H1 (cell line): ENCODE data around the gene SLC25A51.

Source experiments
- CHD1 ChIP-seq: IDR thresholded peaks from 2 replicates; pipeline ENCODE4 v1.6.1; 2012; ENCODE audit warnings: low read depth, low read length, improper control_type of control experiment
- EZH2 ChIP-seq: fragments of 200-600 bp; sonication (generic); IDR thresholded peaks from 2 replicates; pipeline ENCODE4 v1.7.1; 2012; ENCODE audit warnings: low read depth, mild to moderate bottlenecking, moderate library complexity, low read length, inconsistent platforms; ENCODE audit not compliant: severe bottlenecking
- GABPA ChIP-seq: IDR thresholded peaks from 2 replicates; pipeline ENCODE4 v1.6.1; 2011; ENCODE audit warnings: mild to moderate bottlenecking, low read length, moderate library complexity, borderline replicate concordance; ENCODE audit not compliant: insufficient read depth
- HDAC6 ChIP-seq: IDR thresholded peaks from one replicate; pipeline ENCODE4 v1.7.1; 2012; ENCODE audit warnings: low read depth, mild to moderate bottlenecking, inconsistent platforms, low read length, moderate library complexity
- JUND ChIP-seq: IDR thresholded peaks from 2 replicates; pipeline ENCODE4 v1.6.1; 2011; ENCODE audit warnings: mild to moderate bottlenecking, improper control_type of control experiment, low read length
- KDM4A ChIP-seq: IDR thresholded peaks from one replicate; pipeline ENCODE4 v1.7.1; 2012; ENCODE audit warnings: low read depth, mild to moderate bottlenecking, moderate library complexity, low read length, inconsistent platforms; ENCODE audit not compliant: severe bottlenecking
- MAX ChIP-seq: IDR thresholded peaks from 2 replicates; pipeline ENCODE4 v1.6.1; 2012; ENCODE audit warnings: inconsistent platforms
- POLR2A ChIP-seq, 2 experiments: IDR thresholded peaks; 1 replicate in 1 of 2; 2 replicates in 1 of 2; pipeline ENCODE4 v1.6.1; 2011; ENCODE audit warnings: low read depth in 2 of 2, low read length in 2 of 2, mild to moderate bottlenecking in 2 of 2; ENCODE audit errors: control extremely low read depth in 1 of 2
- RNF2 ChIP-seq: fragments of 200-900, 300-1000 bp; sonication (generic); IDR thresholded peaks from 2 replicates; pipeline ENCODE4 v1.7.1; 2016; ENCODE audit warnings: borderline replicate concordance, low read depth, mild to moderate bottlenecking, antibody characterized with exemption, low read length; ENCODE audit not compliant: poor library complexity, severe bottlenecking; ENCODE audit errors: missing control alignments
- TAF1 ChIP-seq: IDR thresholded peaks from 2 replicates; pipeline ENCODE4 v1.6.1; 2011; ENCODE audit warnings: mild to moderate bottlenecking, low read depth, low read length
- TBP ChIP-seq: IDR thresholded peaks from 2 replicates; pipeline ENCODE4 v1.6.1; 2011; ENCODE audit warnings: low read depth, low read length, improper control_type of control experiment
- ZNF274 ChIP-seq: IDR thresholded peaks from 2 replicates; pipeline ENCODE4 v1.7.0; 2012; ENCODE audit warnings: low read length, borderline replicate concordance; ENCODE audit errors: extremely low read depth
- TF ChIP-seq, protein P1 (sequence below), 3 experiments: IDR thresholded peaks; 1 replicate in 2 of 3; 2 replicates in 1 of 3; pipeline versions ENCODE4 v1.5.1 to v1.6.1; 2011; ENCODE audit warnings: low read length in 3 of 3, mild to moderate bottlenecking in 3 of 3, inconsistent platforms in 2 of 3, low read depth in 1 of 3, moderate library complexity in 1 of 3; ENCODE audit not compliant: insufficient read depth in 1 of 3; ENCODE audit errors: control extremely low read depth in 1 of 3
- TF ChIP-seq, protein P2 (sequence below): IDR thresholded peaks from 2 replicates; pipeline ENCODE4 v1.6.1; 2011; ENCODE audit warnings: low read length, improper control_type of control experiment

- TF ChIP-seq MAX: no peak
- TF ChIP-seq, protein P1, sequence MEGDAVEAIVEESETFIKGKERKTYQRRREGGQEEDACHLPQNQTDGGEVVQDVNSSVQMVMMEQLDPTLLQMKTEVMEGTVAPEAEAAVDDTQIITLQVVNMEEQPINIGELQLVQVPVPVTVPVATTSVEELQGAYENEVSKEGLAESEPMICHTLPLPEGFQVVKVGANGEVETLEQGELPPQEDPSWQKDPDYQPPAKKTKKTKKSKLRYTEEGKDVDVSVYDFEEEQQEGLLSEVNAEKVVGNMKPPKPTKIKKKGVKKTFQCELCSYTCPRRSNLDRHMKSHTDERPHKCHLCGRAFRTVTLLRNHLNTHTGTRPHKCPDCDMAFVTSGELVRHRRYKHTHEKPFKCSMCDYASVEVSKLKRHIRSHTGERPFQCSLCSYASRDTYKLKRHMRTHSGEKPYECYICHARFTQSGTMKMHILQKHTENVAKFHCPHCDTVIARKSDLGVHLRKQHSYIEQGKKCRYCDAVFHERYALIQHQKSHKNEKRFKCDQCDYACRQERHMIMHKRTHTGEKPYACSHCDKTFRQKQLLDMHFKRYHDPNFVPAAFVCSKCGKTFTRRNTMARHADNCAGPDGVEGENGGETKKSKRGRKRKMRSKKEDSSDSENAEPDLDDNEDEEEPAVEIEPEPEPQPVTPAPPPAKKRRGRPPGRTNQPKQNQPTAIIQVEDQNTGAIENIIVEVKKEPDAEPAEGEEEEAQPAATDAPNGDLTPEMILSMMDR (IDR thresholded peaks at IDR 0.05; ENCODE audit: control extremely low read depth in 1 of 3, insufficient read depth in 1 of 3, low read depth in 1 of 3, low read length in 3 of 3): no peak
- no peak for TF ChIP-seq TBP
- no peak for TF ChIP-seq EZH2
- no peak for TF ChIP-seq RNF2
- TF ChIP-seq POLR2A (IDR thresholded peaks at IDR 0.05; ENCODE audit: control extremely low read depth in 1 of 2, low read depth in 2 of 2, low read length in 2 of 2): no peak
- no peak for TF ChIP-seq ZNF274
- TF ChIP-seq KDM4A: no peak
- no peak for TF ChIP-seq HDAC6
- TF ChIP-seq JUND: no peak
- TF ChIP-seq, protein P2, sequence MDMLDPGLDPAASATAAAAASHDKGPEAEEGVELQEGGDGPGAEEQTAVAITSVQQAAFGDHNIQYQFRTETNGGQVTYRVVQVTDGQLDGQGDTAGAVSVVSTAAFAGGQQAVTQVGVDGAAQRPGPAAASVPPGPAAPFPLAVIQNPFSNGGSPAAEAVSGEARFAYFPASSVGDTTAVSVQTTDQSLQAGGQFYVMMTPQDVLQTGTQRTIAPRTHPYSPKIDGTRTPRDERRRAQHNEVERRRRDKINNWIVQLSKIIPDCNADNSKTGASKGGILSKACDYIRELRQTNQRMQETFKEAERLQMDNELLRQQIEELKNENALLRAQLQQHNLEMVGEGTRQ: no peak
- no peak for TF ChIP-seq CHD1
- no peak for TF ChIP-seq GABPA
- TF ChIP-seq TAF1: no peak
Measured at GRCh38 chr9:37944671-37945481, 40.9 kb upstream of the SLC25A51 start.
